ENCODE measurements around the gene CERS6.

DNA sequence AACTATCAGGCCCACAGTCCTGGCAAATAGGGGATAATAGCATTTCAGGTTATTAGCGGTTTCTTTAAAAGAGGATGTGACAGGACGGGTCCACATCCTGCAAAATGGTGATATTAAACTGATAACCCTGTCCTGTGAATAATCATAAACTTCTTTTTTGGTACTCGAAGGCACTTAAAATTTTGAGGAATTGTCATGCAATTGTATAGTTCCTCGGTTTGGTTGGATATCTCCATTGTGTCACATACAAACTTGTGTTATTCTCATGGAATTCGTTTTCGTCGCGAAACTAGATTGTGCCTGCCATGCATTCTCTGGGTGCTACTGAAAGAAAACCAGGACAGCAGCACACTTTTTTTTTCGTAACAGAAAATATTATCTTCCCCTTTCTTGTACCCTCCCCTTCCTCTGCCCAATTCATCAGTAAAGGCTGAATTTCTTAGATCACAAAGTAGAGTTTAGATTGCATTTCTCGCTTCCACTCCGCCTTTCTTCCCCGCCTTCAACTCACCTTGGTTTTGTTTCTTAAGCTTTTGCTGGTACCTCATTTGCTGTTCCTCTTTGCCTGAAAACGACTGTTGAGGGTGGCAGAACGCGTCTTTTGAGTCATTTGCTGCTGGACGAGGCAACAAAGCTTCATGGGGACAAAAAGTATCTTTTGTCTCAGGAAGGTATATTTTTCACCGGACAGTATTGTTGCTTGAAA, 1.3 kb downstream of the CERS6 start:
- TF ChIP-seq, protein P1, sequence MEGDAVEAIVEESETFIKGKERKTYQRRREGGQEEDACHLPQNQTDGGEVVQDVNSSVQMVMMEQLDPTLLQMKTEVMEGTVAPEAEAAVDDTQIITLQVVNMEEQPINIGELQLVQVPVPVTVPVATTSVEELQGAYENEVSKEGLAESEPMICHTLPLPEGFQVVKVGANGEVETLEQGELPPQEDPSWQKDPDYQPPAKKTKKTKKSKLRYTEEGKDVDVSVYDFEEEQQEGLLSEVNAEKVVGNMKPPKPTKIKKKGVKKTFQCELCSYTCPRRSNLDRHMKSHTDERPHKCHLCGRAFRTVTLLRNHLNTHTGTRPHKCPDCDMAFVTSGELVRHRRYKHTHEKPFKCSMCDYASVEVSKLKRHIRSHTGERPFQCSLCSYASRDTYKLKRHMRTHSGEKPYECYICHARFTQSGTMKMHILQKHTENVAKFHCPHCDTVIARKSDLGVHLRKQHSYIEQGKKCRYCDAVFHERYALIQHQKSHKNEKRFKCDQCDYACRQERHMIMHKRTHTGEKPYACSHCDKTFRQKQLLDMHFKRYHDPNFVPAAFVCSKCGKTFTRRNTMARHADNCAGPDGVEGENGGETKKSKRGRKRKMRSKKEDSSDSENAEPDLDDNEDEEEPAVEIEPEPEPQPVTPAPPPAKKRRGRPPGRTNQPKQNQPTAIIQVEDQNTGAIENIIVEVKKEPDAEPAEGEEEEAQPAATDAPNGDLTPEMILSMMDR (IDR thresholded peaks at IDR 0.05): no peak
- TF ChIP-seq POLR2A (IDR thresholded peaks at IDR 0.05) (no peak), EP300 (IDR thresholded peaks at IDR 0.05) (no peak), POLR2AphosphoS5 (IDR thresholded peaks at IDR 0.05) (no peak)
